ENCODE measurements around the gene WNK3. TPM values are rescaled to one million over a fixed set of nuclear protein-coding genes. Genes with fewer than 3 reads are reported as not detected.

The WNK3 gene
- total RNA-seq, 4 donors from 2014 or later, result 0.25 to 1.2 (median 0.68) TPM

DNA sequence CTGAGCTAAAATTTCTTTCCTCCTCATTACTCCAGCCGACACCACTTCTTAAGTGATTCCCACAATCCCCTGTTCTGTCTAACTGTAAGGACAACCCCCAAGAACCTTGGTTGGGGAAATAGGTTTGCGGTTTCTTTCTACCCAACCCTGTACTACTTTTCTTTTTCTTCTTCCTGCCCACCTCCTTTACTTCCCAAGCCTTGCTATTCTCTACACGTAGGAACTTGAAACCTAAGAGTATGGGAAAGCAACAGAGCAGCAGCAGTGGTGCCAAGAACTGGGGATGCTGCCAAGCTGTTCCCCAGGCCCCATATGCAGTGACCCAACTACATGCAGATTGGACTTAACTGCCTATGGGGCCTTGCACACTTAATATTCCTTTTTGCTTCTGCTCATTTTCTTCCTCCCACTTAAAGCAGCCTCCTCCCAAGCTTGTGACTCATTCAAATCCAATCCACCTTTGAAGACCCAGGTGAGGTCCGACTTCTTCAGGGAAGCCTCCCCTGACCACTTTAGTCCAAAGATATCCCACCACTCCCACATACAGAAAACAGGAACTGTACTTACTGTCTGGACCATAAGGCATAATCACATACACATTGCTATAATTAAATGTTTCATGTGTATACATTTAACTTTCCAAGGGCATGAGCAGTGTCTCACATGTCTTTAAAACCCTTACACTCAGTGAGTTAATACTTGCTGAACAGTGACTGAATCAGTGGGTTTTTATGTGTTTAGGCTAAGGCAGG lies 176.5 kb downstream of the WNK3 start:
- H3K4me3 ChIP-seq (ENCODE audit: low read depth, poor library complexity, severe bottlenecking), result no peak overlapping the region
- 26 to 41% methylated on average over 4 of the region's 4 CpGs for WGBS, 2 donors
- intact Hi-C loops (cut with DNase I; ENCODE audit: low total_unique reads), result no loop called here
- TF ChIP-seq POLR2A (IDR thresholded peaks at IDR 0.05), result no peak
- TF ChIP-seq, protein P1, sequence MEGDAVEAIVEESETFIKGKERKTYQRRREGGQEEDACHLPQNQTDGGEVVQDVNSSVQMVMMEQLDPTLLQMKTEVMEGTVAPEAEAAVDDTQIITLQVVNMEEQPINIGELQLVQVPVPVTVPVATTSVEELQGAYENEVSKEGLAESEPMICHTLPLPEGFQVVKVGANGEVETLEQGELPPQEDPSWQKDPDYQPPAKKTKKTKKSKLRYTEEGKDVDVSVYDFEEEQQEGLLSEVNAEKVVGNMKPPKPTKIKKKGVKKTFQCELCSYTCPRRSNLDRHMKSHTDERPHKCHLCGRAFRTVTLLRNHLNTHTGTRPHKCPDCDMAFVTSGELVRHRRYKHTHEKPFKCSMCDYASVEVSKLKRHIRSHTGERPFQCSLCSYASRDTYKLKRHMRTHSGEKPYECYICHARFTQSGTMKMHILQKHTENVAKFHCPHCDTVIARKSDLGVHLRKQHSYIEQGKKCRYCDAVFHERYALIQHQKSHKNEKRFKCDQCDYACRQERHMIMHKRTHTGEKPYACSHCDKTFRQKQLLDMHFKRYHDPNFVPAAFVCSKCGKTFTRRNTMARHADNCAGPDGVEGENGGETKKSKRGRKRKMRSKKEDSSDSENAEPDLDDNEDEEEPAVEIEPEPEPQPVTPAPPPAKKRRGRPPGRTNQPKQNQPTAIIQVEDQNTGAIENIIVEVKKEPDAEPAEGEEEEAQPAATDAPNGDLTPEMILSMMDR (IDR thresholded peaks at IDR 0.05), result no peak
- no peak for DNase-seq (ENCODE audit: low spot score in 2 of 2)

DNA sequence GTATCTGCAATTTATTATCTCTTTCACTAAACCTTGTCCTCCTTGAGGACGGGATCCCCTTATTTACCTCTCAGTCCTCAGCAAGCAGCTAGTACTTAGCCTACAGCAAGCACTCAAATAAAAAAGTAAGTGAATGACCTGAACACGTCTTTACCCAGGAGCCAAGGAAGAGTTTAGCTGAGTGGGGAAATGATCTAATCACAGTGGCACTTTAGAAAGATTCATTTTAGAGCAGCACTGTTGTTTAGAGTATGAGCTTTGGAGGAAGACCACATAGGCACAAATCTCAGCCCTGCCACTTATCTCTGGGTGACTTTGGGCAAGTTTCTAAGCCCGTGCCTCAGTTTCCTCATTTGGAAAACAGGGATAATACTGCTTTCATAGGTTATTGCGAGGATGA lies 177.4 kb downstream of the WNK3 start:
- TF ChIP-seq, protein P1 (IDR thresholded peaks at IDR 0.05), result no peak
- no peak for TF ChIP-seq POLR2A (IDR thresholded peaks at IDR 0.05)
- intact Hi-C loops (cut with DNase I; ENCODE audit: low total_unique reads), result no loop called here
- H3K4me3 ChIP-seq (ENCODE audit: low read depth, poor library complexity, severe bottlenecking), result no peak overlapping the region
- DNase-seq (ENCODE audit: low spot score in 2 of 2), result no peak
- 59 to 61% methylated on average over 4 of the region's 4 CpGs for WGBS, 2 donors

DNA sequence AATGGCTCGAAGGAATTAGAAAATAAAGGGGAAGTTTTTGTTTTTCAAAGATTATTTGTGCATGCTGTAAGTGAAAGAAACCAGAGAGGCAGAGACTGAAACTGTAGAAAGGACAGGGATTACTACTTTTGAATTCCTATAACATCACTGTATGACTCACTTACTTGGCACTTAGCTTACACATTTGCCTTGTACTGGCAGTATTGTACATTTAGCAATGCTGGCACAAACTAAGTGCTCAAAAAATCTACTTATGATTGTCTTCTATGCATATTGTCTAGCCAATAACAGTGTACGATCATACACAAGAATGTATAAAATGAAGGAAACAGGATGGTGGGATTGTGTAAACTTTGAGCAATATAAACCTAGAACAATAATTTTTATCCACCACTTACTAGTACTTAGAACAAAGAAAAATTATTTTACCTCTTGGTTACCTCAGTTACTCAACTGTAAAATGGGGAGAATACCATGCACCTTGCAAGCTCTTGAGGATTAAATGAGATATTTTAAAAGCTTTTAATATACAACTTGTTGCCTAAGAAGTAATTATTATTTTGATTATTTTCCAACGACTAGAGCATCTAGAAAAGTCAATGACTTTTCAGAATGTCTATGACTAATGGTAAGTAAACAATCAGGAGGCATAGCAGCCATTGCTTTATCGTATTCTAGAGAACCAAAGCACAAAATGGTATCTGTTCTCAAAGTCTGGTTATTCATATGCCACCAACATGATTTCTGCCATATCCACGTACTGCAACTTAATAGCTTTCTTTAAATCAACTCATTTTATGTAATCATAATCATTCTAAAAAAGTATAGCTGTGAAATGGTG lies 179.5 kb downstream of the WNK3 start:
- 56 to 61% methylated on average over 5 of the region's 5 CpGs for WGBS, 2 donors
- TF ChIP-seq, protein P1 (IDR thresholded peaks at IDR 0.05), result no peak
- no peak for TF ChIP-seq POLR2A (IDR thresholded peaks at IDR 0.05)
- no peak overlapping the region for H3K4me3 ChIP-seq (ENCODE audit: low read depth, poor library complexity, severe bottlenecking)
- DNase-seq (ENCODE audit: low spot score in 2 of 2), result no peak
- intact Hi-C loops (cut with DNase I; ENCODE audit: low total_unique reads), result no loop called here

DNA sequence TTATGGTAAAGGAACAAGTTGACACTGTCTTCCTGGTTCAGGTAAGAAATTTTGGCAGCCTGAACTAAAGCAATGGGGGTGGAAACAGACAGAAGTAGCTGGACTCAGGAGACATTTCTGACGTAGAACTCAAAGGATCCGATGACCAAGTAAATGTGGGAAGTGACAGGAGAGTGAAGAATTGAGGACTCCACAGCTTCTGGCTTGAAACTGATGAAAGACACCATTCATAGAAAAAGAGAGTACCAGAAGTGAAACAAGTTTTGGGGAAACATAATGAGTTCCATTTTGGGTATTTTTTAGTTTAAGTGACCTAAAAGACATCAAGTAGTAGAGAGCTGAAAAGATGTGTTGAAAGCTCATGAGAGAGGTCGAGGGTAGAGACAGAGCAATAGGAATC lies 180.5 kb downstream of the WNK3 start:
- 68 to 71% methylated on average over 3 of the region's 3 CpGs for WGBS, 2 donors
- no peak for TF ChIP-seq POLR2A (IDR thresholded peaks at IDR 0.05)
- TF ChIP-seq, protein P1 (IDR thresholded peaks at IDR 0.05), result no peak
- H3K4me3 ChIP-seq (ENCODE audit: low read depth, poor library complexity, severe bottlenecking), result no peak overlapping the region
- intact Hi-C loops (cut with DNase I; ENCODE audit: low total_unique reads), result no loop called here
- no peak for DNase-seq (ENCODE audit: low spot score in 2 of 2)

DNA sequence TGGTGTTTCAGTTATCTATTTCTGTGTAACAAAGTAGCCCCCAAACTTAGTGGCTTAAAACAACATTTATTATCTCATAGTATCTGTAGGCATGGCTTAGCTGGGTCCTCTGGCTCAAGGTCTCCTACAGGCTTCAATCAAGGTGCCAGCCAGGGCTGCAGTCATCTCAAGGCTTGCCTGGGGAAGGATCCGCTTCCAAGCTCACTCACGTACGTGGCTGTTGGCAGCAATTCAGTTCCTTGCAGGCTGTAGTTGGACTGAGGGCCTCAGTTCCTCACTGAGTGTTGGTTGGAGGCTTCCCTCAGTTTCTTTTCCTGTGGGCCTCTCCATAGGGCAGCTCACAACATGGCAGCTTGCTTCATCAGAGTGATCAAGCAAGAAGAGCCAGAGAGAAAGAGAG lies 184.1 kb downstream of the WNK3 start:
- no peak for TF ChIP-seq POLR2A (IDR thresholded peaks at IDR 0.05)
- TF ChIP-seq, protein P1 (IDR thresholded peaks at IDR 0.05), result no peak
- DNase-seq (ENCODE audit: low spot score in 2 of 2), result no peak
- WGBS, 2 donors, result 78 to 82% methylated on average over 3 of the region's 3 CpGs
- intact Hi-C loops (cut with DNase I; ENCODE audit: low total_unique reads), result no loop called here
- no peak overlapping the region for H3K4me3 ChIP-seq (ENCODE audit: low read depth, poor library complexity, severe bottlenecking)

Data from lower leg skin (tissue), 4 donors.